ENCODE results near the gene MCRIP1. TPM values are rescaled to one million over a fixed set of nuclear protein-coding genes. Genes with fewer than 3 reads are reported as not detected.

MCRIP1 gene
- total and polyA plus RNA-seq, 4 donors: 93.5 to 310 (median 132) TPM

DNA sequence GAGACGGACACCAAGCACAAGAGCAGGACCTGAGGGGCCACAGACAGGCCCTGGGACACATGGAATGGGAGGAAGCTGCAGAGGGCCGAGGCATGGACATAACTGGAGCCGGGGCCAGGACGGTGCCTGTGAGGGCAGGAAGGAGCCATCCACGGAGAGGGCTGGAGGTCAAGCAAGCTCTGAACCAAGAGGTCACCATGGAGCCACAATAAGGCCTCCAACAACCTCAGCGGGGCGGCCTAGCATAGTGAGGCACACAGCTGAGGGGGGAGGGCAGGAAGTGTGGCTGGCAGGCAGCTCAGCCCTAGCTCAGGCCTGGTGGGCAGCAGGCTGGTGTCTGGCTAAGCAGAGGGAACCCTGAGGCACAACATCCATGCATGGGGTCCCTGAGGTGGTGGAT is 4.4 kb downstream of the MCRIP1 start:
- ATAC-seq (ENCODE audit: low FRiP score) (no peak), DNase-seq (no peak)
- intact Hi-C loops (cut with DNase I): no loop called here
- WGBS, 2 donors: 75 to 77% methylated on average over 7 of the region's 7 CpGs
- Histone ChIP-seq H3K4me1 (ENCODE audit: control insufficient read depth in 1 of 2, insufficient read depth in 2 of 2, low read length in 2 of 2) (no peaks in the 10 kb centered on the region), H3K4me3 (ENCODE audit: low read length in 2 of 2) (no peak overlapping the region), H3K27me3 (ENCODE audit: control insufficient read depth in 1 of 2, insufficient read depth in 2 of 2, low read length in 1 of 2) (no peaks in the 10 kb centered on the region), H3K36me3 (ENCODE audit: control insufficient read depth in 1 of 2, insufficient read depth in 2 of 2, low read length in 1 of 2) (no peaks in the 10 kb centered on the region), H3K9me3 (ENCODE audit: control insufficient read depth, low read length) (no peaks in the 10 kb centered on the region), H3K27ac (ENCODE audit: low read depth in 1 of 2, low read length in 2 of 2) (no peak overlapping the region)

DNA sequence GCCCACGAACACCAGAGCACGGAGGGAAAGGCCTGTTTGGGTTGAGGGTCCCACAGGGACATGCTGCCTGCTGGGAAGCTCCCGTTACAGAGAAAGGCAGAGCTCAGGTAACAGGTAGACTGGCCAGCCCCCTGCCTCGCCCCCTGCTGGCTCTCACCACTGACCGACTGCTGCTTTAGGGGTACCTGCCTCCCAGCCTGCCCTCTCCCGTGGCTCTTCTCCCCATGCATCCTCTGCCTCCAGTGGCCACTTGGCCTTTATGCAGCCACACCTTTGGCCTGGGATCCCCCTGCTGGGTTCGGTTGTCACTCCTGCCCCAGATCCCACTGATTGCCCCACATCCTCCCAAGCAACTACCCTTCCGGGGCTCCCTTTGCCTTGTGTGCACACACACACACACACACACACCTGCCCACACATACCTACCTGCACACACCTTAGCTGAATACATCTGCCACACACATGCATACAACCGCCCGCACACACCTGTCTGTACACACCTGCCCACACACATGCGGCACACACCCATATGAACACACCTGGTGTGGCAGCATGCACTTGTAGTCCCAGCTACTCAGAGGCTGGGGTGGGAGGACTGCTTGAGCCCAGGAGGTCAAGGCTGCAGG is 7.1 kb downstream of the MCRIP1 start:
- WGBS, 2 donors: 77 to 83% methylated on average over 11 of the region's 11 CpGs
- Histone ChIP-seq H3K36me3 (ENCODE audit: control insufficient read depth in 1 of 2, insufficient read depth in 2 of 2, low read length in 1 of 2) (peaks cover 0 to 3% of the 10 kb centered on the region in 2 donors), H3K4me1 (ENCODE audit: control insufficient read depth in 1 of 2, insufficient read depth in 2 of 2, low read length in 2 of 2) (no peaks in the 10 kb centered on the region), H3K4me3 (ENCODE audit: low read length in 2 of 2) (no peak overlapping the region), H3K9me3 (ENCODE audit: control insufficient read depth, low read length) (no peaks in the 10 kb centered on the region), H3K27ac (ENCODE audit: low read depth in 1 of 2, low read length in 2 of 2) (no peak overlapping the region), H3K27me3 (ENCODE audit: control insufficient read depth in 1 of 2, insufficient read depth in 2 of 2, low read length in 1 of 2) (no peaks in the 10 kb centered on the region)
- DNase-seq (no peak), ATAC-seq (ENCODE audit: low FRiP score) (no peak)
- intact Hi-C loops (cut with DNase I): no loop called here

DNA sequence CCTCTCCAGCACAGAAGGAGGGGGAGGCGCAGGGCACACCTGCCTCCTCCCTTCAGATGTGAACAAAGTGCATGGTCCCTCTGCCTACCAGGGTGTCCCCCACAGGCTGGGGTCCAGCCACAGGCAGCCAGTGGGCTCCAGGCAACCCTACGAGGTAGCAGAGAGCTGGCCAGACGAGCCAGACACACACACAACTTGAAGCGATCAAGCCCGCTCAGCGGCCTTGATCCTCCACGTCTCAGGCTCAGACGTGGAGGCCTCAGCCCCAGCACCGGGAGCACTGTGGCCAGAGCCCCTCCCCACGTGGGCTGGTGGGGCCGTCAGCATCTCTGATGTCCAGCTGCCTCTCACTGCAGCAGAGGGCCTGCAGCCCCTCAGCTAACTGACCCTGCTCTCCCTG is 8.5 kb downstream of the MCRIP1 start:
- intact Hi-C loops (cut with DNase I): loop anchor here in 1 of 2 donors (5.0 kb wide), 1 partner anchor 38 kb away; the partner anchor contains the start of gene P4HB
- Histone ChIP-seq H3K9me3 (ENCODE audit: control insufficient read depth, low read length) (no peaks in the 10 kb centered on the region), H3K27me3 (ENCODE audit: control insufficient read depth in 1 of 2, insufficient read depth in 2 of 2, low read length in 1 of 2) (no peaks in the 10 kb centered on the region), H3K4me3 (ENCODE audit: low read length in 2 of 2) (no peak overlapping the region), H3K4me1 (ENCODE audit: control insufficient read depth in 1 of 2, insufficient read depth in 2 of 2, low read length in 2 of 2) (no peaks in the 10 kb centered on the region), H3K36me3 (ENCODE audit: control insufficient read depth in 1 of 2, insufficient read depth in 2 of 2, low read length in 1 of 2) (peaks cover 0 to 3% of the 10 kb centered on the region in 2 donors), H3K27ac (ENCODE audit: low read depth in 1 of 2, low read length in 2 of 2) (no peak overlapping the region)
- ATAC-seq (ENCODE audit: low FRiP score): no peak
- whole genome bisulfite sequencing, 2 donors: 81 to 90% methylated on average over 11 of the region's 11 CpGs
- DNase-seq: no peak

DNA sequence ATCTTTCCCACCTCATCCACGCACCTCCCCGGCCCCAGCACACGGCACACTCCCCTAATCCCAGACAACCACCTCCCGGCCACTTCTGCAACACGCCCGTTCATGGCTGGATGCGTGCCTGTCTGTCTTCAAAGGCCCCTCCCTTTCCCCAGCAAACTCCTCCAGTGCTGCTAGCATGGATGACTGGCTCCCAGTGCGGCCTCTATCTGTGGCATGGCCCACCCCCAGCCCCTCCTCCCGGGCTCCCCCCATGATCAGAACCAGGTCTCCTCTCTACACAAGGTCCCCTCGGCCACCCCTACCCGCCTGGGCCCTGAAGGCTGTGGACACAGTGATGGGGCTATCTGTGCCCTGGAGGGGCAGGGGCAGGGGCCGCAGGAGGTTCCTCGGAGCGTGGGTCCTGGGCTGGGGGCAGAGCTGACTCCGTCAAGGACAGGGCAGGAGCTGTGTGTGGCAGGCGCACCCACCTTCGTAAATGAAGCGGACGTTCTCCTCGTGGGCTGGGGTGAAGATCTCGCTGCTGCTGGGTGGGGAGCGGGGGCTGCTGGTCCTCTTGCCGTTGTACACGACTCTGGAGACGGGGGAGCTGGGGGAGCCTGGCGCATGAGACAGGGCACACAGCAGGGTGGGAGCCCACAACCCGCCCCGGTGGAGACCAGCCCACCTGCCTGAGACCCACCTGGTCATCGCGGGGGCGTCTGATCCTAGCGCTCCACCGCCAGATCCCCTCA is 9.1 kb downstream of the MCRIP1 start:
- no peak for ATAC-seq (ENCODE audit: low FRiP score)
- WGBS, 2 donors: 90 to 91% methylated on average over 33 of the region's 33 CpGs

DNA sequence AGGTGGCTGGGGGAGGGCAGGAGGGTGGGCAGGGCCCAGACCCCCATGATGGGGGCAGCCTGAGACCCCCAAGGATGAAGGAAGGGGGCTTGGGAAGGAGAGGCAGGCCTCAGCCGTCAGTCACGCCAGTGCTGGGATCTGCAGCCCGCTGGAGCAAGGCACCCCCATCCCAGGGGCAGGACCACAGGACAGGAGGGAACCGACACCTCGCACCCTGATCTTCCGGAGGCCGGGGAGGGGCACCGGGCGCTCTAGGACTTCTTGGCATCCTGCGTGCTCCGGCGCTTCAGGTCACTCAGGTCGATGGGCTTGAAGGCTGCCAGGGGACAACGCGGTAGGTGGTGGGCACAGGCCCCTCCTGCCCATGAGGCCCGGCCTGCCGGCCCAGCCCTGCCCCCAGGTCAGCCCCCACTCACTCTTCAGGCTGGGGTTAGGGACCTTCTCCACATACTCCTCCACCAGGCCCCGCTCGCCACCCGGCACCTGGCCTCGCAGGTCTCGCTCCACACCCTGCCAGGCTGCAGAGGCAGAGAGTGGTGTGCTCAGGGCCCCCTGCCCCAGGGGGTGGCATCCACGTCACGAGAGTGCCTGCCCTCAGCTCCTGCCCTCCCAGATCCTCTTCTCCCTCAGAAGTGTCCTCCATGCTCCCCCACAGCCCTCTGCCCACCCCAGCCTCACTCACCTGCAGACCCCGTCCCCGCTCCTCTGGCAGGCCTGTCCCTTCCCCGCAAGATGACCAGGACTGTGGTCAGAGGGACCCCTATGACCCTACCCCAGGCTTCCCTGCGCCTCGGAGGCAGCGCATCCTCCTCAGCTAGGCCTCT is 9.9 kb downstream of the MCRIP1 start:
- ATAC-seq (ENCODE audit: low FRiP score) (peak; percentile 6), DNase-seq (no peak)
- 92 to 94% methylated on average over 26 to 30 of the region's 30 CpGs for WGBS, 2 donors
- no peaks in the 10 kb centered on the region for H3K4me1 ChIP-seq (ENCODE audit: control insufficient read depth in 1 of 2, insufficient read depth in 2 of 2, low read length in 2 of 2)
- no peak overlapping the region for H3K27ac ChIP-seq (ENCODE audit: low read depth in 1 of 2, low read length in 2 of 2)
- no peaks in the 10 kb centered on the region for H3K9me3 ChIP-seq (ENCODE audit: control insufficient read depth, low read length)
- no peaks in the 10 kb centered on the region for H3K27me3 ChIP-seq (ENCODE audit: control insufficient read depth in 1 of 2, insufficient read depth in 2 of 2, low read length in 1 of 2)
- H3K4me3 ChIP-seq (ENCODE audit: low read length in 2 of 2): no peak overlapping the region
- intact Hi-C loops (cut with DNase I): loop anchor here in 1 of 2 donors (5.0 kb wide), 1 partner anchor 39 kb away; the partner anchor contains the start of gene P4HB
- H3K36me3 ChIP-seq (ENCODE audit: control insufficient read depth in 1 of 2, insufficient read depth in 2 of 2, low read length in 1 of 2): peaks cover 0 to 3% of the 10 kb centered on the region in 2 donors

More for the DNA sequence above, 9.1 kb downstream of the MCRIP1 start:
- Histone ChIP-seq H3K36me3 (ENCODE audit: control insufficient read depth in 1 of 2, insufficient read depth in 2 of 2, low read length in 1 of 2) (peaks cover 0 to 3% of the 10 kb centered on the region in 2 donors), H3K4me3 (ENCODE audit: low read length in 2 of 2) (no peak overlapping the region), H3K9me3 (ENCODE audit: control insufficient read depth, low read length) (no peaks in the 10 kb centered on the region), H3K27ac (ENCODE audit: low read depth in 1 of 2, low read length in 2 of 2) (no peak overlapping the region), H3K27me3 (ENCODE audit: control insufficient read depth in 1 of 2, insufficient read depth in 2 of 2, low read length in 1 of 2) (no peaks in the 10 kb centered on the region), H3K4me1 (ENCODE audit: control insufficient read depth in 1 of 2, insufficient read depth in 2 of 2, low read length in 2 of 2) (no peaks in the 10 kb centered on the region)
- intact Hi-C loops (cut with DNase I): loop anchor here in 1 of 2 donors (5.0 kb wide), 1 partner anchor 38 kb away; the partner anchor contains the start of gene P4HB
- no peak for DNase-seq

DNA sequence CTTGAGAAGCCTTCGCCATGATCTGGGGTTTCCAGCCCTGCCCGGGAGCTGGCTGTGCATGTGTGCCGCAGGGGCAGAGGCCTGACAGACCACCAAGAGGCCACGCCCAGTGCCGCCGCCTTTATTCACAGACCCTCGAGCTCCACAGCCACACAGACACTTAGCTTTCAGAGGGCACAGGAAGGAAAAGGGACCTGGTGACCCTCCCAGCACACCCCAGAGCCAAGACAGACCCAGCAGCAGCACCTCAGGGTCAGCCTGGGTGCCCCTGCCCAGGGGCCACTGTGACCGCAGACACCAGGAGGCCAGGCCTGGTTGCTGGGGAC is 10.8 kb downstream of the MCRIP1 start:
- Histone ChIP-seq H3K9me3 (ENCODE audit: control insufficient read depth, low read length) (no peaks in the 10 kb centered on the region), H3K27ac (ENCODE audit: low read depth in 1 of 2, low read length in 2 of 2) (peak overlapping the region in 1 of 2 donors; percentile 11), H3K36me3 (ENCODE audit: control insufficient read depth in 1 of 2, insufficient read depth in 2 of 2, low read length in 1 of 2) (peaks cover 0 to 3% of the 10 kb centered on the region in 2 donors), H3K27me3 (ENCODE audit: control insufficient read depth in 1 of 2, insufficient read depth in 2 of 2, low read length in 1 of 2) (no peaks in the 10 kb centered on the region), H3K4me3 (ENCODE audit: low read length in 2 of 2) (no peak overlapping the region), H3K4me1 (ENCODE audit: control insufficient read depth in 1 of 2, insufficient read depth in 2 of 2, low read length in 2 of 2) (no peaks in the 10 kb centered on the region)
- 89 to 91% methylated on average over 8 of the region's 8 CpGs for WGBS, 2 donors
- DNase-seq (no peak), ATAC-seq (ENCODE audit: low FRiP score) (peak; percentile 5)
- intact Hi-C loops (cut with DNase I): loop anchor here in 1 of 2 donors (5.0 kb wide), 1 partner anchor 40 kb away; the partner anchor contains the start of gene P4HB

DNA sequence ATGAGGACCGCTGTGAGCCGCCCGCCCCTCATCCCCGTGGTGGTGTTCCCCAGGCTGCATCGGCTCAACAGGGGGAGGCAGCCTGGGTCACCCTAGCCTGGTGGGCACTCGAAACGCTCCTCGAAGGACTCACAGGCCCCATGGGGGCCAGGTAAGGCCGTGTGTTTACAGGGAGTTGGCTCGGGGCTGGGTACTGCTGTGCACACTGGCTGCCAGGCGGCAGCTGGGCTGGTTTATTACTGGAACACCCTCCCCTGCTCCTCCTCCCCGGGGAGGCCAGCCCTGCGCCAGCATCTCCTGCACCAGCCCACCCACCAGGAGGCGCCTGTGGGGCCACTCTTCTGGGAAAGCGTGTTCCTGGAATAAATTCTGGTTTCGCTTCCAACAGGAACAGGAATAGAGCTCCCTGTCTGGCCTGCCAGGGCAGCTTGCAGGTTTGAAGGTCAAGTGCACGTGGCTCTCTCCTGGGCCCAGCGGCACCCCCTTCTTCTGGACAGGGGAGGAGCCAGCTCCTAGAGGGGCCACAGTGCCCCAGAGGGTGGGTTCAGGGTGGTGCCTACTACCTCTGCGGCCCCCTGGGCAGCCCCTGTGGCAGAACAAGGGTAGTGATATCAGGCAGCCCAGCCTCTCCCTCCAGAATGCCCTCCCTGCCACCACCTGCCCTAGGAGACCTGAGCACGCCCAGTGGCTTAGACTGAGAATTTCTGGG is 11.3 kb downstream of the MCRIP1 start:
- DNase-seq (peak; percentile 88 to 93), ATAC-seq (ENCODE audit: low FRiP score) (peak; percentile 74)
- Histone ChIP-seq H3K4me3 (ENCODE audit: low read length in 2 of 2) (no peak overlapping the region), H3K36me3 (ENCODE audit: control insufficient read depth in 1 of 2, insufficient read depth in 2 of 2, low read length in 1 of 2) (peaks cover 0 to 3% of the 10 kb centered on the region in 2 donors), H3K27me3 (ENCODE audit: control insufficient read depth in 1 of 2, insufficient read depth in 2 of 2, low read length in 1 of 2) (no peaks in the 10 kb centered on the region), H3K4me1 (ENCODE audit: control insufficient read depth in 1 of 2, insufficient read depth in 2 of 2, low read length in 2 of 2) (no peaks in the 10 kb centered on the region), H3K9me3 (ENCODE audit: control insufficient read depth, low read length) (no peaks in the 10 kb centered on the region), H3K27ac (ENCODE audit: low read depth in 1 of 2, low read length in 2 of 2) (peak overlapping the region in 1 of 2 donors; percentile 11)
- intact Hi-C loops (cut with DNase I): loop anchor here in 1 of 2 donors (5.0 kb wide), 1 partner anchor 41 kb away; the partner anchor contains the start of gene P4HB
- WGBS, 2 donors: 29 to 34% methylated on average over 20 of the region's 20 CpGs

DNA sequence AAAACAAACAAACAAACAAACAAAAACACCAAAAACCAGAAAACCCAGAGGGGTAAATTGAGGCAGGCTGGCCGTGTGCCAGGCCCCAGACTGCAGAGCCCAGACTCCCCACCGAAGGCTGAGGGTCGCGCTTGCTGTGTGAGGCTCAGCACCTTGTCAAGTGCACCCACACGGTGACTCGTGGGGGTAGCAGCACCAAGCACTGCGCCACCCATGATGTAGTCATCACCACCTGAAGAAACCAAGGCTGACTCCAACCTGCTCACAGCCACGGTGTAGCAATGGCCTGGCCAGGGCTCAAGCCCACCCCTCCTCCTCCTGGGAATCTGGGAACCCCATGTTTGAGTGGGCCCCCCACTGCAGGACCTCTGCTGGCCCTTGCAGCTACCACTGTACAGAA is 11.9 kb downstream of the MCRIP1 start:
- intact Hi-C loops (cut with DNase I): loop anchor here in 1 of 2 donors (5.0 kb wide), 1 partner anchor 41 kb away; the partner anchor contains the start of gene P4HB
- H3K27ac ChIP-seq (ENCODE audit: low read depth in 1 of 2, low read length in 2 of 2): no peak overlapping the region
- H3K4me3 ChIP-seq (ENCODE audit: low read length in 2 of 2): no peak overlapping the region
- no peaks in the 10 kb centered on the region for H3K4me1 ChIP-seq (ENCODE audit: control insufficient read depth in 1 of 2, insufficient read depth in 2 of 2, low read length in 2 of 2)
- WGBS, 2 donors: 83 to 85% methylated on average over 8 of the region's 8 CpGs
- ATAC-seq (ENCODE audit: low FRiP score): no peak
- peaks cover 0 to 3% of the 10 kb centered on the region in 2 donors for H3K36me3 ChIP-seq (ENCODE audit: control insufficient read depth in 1 of 2, insufficient read depth in 2 of 2, low read length in 1 of 2)
- DNase-seq: no peak
- H3K9me3 ChIP-seq (ENCODE audit: control insufficient read depth, low read length): no peaks in the 10 kb centered on the region
- H3K27me3 ChIP-seq (ENCODE audit: control insufficient read depth in 1 of 2, insufficient read depth in 2 of 2, low read length in 1 of 2): no peaks in the 10 kb centered on the region

Data from aorta (tissue), 5 donors.